ENCODE results near the gene NAGLU.

DNA sequence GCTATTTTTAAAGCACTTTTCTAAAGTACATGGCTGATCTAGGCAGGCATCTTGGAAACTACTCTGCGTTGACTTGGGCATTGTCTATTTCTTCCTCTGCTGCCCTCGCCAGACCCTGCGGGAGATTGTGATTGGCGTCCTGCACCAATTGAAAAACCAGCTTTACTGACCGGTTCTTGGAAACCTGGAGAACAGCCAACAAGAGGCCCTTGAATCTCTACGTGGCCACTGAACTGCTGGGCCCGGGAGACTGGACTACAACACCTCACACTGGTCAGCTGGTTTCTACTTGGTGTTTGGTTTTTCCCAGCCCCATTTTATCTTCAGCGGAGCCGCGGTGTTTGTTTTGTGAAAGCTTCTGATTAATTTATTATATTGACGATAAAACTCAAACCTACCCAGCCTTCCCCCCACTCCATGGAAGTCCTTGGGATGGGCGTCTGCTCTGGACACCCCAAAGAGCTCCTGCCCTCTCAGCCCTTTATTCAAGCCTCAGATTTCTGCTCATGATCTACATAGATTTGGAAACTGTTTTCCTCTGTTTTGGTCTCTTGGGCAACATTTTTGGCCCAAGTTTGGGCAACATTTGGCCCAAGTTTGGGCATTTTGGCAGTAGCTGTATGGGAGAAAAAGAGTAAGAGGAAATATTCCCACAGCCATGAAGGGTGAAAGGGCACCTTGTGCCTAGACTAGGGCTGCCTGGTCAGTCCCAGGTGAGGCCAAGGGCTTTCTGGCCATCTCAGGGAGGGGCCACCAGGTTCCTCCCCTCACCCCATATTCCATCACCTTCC lies 35.6 kb downstream of the NAGLU start:
- TF ChIP-seq, protein P1, sequence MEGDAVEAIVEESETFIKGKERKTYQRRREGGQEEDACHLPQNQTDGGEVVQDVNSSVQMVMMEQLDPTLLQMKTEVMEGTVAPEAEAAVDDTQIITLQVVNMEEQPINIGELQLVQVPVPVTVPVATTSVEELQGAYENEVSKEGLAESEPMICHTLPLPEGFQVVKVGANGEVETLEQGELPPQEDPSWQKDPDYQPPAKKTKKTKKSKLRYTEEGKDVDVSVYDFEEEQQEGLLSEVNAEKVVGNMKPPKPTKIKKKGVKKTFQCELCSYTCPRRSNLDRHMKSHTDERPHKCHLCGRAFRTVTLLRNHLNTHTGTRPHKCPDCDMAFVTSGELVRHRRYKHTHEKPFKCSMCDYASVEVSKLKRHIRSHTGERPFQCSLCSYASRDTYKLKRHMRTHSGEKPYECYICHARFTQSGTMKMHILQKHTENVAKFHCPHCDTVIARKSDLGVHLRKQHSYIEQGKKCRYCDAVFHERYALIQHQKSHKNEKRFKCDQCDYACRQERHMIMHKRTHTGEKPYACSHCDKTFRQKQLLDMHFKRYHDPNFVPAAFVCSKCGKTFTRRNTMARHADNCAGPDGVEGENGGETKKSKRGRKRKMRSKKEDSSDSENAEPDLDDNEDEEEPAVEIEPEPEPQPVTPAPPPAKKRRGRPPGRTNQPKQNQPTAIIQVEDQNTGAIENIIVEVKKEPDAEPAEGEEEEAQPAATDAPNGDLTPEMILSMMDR (conservative IDR thresholded peaks at IDR 0.05 in 1 of 2, IDR thresholded peaks at IDR 0.05 in 1 of 2; ENCODE audit: extremely low read depth in 1 of 2, insufficient read depth in 1 of 2, low read depth in 1 of 2, low read length in 2 of 2) = no peak
- TF ChIP-seq EZH2 (IDR thresholded peaks at IDR 0.05; ENCODE audit: borderline replicate concordance, low read length) = no peak

All from mammary epithelial cell (primary cell).